Lung microvascular endothelial cell (primary cell): ENCODE data around the gene CACNA1E. TPM values are rescaled to one million over a fixed set of nuclear protein-coding genes. Genes with fewer than 3 reads are reported as not detected.
A peak's percentile ranks its signal among the peaks of the same experiment; 100 is the strongest.

Experiments
- DNase-seq, 2 donors: peaks; one replicate each; pipeline versions ENCODE4 v3.0.0 to v3.0.0-alpha.2; 2010; ENCODE audit warnings: low read depth in 2 of 2
- total RNA-seq: library from RNA; depleted of rRNA; stranded (reverse); fragments of >200 nt; gene quantifications from 2 replicates; pipeline ENCODE4 v1.2.1, GENCODE V29; 2014

Gene CACNA1E
- total RNA-seq, 1 donor from 2014 or later: under 0.01 TPM

DNA sequence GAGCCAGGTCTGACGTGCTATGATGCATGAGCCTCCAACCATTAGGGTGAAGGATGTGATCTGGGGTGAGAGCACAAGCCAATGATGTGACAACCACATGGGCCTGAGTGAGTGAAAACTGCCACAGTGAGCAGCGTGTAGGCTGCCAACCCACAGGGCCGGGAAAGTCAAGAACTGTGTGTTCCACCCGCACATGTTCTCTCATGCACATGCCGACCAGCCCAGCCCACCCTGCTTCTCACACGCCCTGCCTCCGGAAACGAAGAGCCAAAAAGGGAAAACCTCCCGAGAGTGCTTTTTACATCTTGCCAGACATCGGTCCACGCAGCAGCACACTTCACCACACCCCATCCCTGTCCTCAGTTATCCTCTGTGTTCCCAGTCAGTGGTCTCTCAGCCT lies 197.0 kb downstream of the CACNA1E start:
- DNase-seq: no peak

DNA sequence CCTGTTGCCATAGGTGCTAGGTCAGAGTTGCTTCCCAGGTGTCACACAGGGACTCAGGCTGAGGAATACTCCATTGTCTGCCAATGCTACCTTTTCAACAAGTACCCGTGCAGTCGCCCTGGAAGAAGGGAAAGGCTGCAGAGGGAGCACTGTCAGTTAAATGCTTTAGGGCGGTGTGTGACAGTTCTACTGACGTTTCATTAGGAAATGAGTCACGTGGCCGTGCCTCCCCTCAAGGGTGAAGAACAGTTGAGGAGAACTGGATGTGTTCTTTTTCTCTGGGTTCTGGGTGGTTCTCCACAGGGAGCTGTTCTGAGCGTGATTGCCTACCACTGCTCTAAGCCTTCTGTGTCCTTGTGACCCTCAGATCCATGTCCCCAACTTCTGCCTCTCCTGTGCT lies 197.6 kb downstream of the CACNA1E start:
- no peak for DNase-seq

DNA sequence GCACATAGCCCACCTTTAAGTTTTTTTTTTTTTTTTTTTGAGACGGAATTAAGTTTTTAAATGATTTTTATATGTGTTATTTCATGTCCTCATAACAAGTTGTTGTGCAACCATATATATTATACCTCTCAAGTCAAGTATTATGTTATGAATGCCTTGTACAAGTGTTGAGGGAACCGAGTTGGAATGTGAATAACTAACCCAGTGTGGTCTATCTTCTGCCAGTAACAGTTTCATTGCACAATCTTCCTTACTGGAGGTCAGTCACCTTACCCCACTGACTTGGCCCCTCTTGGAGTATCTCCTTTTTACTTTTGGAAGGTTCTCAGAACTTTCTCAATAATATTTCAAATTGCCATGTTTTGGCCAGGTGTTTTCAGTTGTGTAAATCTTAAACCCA lies 201.9 kb downstream of the CACNA1E start:
- no peak for DNase-seq

DNA sequence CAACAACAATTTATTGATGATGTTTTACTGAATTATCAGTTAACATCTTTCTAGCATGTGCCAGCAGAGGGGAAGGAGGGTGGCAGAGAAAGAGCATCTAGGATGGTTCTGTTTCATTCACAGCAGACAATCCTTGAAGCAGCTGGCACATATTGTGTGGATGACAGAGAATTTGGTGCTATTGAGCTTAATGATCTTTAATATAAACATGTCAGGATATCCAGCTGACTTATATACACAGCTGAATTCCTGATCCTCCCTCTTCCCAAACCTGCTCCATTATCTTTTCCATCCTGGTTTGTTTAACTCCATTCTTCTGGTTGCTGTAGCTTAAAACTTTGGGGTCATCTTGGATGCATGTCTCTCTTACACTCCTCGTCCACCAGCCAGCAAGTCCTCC lies 218.6 kb downstream of the CACNA1E start:
- DNase-seq: no peak

DNA sequence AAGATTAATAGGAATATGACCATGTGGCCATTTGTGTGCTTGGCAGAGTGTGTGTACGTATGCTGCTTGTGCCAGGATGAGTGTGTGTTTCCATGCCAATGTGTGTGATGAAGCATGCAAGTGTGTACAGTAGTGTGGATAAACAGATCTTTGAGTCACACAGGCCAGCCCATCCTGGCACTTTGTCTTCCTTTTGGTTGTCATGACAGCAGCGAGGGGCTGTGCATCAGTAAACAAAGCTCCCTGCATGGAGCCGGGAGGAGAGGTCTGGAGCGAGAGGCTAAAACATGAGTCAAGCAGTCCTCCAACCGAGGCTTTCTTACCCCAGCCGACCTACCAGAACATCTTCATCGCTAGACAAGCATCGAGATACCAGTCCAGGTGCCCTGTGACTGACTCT lies 221.2 kb downstream of the CACNA1E start:
- DNase-seq: no peak

DNA sequence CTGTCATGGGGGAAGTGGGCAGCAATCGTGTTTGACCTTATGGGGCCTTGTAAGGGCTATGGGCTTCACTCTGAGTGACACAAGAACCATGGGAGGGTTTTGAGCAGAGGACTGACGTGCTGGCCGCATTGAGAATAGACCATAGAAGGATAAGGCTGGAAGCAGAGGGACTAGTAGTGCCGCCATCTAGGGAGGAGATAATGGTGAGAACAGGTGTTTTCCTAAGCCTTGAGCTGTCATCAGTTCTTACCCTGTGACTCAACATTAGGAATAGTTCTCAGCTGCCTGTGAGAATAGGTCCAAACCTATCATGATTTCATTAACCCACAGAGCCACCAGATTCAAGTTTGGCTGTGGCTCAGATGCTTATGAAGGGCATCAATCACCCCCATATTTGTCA lies 228.5 kb downstream of the CACNA1E start:
- DNase-seq: no peak

DNA sequence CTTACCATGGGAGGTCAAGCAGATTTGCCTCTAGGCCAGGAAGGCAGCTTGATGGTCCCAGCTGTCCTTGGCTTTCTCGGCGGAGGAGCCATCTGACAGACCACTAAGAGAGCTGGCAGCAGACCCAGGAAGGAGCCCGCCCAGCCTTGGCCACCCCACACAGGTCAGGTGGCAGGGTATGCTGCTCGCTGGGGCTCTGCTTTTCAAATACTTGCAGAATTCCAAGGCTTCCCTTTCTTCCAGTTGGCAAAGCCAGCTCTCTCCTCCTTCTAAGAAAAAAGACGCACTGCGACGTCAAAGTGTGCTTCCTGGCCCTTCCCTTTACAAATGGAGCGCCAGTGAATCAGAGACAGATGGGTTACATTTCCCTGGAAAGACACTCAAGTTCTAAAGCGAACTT lies 229.4 kb downstream of the CACNA1E start:
- no peak for DNase-seq

DNA sequence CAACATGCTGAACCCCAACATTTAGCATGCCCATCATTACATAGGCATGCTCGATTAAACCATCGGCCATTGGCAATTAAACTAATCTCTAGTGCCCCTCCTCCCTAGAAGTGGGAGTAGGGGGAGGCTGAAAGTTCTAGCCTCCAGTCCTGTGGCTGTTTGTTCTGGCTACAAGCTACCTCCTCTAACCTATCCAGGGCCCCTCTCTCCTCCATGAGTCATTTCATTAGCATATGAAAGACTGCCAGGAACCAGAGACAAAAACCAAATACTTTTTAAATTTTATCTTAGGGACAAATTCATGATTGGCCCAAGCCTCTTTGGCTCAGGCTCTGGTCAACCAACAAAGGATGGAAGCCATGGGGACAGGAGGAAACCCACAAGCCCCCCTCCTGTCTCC lies 231.1 kb downstream of the CACNA1E start:
- no peak for DNase-seq

DNA sequence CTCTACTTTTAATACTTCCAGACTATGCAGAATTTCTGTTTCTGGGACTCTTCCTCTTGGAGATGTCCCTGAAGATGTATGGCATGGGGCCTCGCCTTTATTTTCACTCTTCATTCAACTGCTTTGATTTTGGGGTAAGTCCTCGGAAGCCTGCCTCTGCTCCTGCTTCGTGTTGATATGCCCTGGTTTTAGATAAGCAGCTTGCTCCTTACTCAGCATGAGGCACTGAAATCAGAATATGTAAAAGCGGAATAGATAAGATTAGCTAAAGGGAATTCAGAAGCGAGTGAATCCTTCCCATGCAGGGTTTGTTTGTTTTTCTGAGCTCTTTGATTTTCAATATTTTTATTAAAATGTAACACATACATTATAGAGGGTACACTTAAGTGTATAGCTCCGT lies 234.7 kb downstream of the CACNA1E start:
- DNase-seq: no peak

DNA sequence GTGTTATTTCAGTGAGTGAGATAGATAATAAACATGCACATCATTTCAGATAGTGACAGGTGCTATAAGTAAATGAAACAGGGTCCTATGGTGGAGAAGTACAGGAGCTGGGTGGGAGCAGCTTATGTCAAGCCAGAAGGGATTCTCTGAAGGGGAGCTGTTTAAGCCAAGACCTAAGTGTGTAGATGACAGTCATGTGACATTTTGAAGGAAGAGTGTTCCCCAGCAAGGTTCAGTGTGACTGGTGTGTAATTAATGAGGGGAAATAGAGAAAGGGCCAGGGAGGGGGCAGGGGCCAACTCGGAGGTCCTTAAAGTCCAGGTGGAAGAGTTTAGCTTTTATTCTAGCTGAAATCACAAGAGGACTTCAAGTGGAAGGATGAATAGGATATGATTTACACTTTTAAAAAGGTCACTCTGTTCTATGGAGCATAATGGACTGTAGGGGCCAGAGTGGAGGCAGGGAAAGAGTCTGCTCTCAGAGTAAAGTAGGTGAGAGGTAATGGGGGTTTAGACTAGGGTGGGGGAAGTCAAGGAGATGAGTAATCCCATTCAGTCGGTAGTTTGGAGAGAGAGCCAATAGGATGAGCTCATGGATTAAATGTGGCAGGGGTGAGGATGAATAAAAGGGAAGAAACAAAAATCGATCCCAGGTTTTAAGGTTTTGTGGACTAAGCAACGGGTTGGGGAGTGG lies 243.1 kb downstream of the CACNA1E start:
- DNase-seq: no peak

DNA sequence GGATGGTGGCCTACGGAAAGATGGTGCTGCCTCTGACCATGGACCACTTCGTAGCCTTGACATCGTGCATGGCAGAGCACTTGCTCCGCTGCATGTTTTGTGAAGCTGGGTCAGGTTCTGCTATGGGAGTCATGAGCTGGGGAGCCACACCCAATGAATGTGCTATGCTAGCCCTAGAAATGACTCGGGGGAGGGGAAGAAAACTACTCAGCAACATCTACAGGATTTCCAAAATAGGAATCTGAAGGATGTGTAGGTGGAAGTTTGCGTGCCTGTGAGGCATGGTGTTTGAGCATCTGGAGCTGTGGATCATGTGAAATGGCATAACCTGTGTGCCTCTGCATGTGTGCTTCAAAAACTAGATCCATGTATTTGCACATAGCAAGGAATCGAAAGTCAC lies 247.3 kb downstream of the CACNA1E start:
- DNase-seq: no peak

DNA sequence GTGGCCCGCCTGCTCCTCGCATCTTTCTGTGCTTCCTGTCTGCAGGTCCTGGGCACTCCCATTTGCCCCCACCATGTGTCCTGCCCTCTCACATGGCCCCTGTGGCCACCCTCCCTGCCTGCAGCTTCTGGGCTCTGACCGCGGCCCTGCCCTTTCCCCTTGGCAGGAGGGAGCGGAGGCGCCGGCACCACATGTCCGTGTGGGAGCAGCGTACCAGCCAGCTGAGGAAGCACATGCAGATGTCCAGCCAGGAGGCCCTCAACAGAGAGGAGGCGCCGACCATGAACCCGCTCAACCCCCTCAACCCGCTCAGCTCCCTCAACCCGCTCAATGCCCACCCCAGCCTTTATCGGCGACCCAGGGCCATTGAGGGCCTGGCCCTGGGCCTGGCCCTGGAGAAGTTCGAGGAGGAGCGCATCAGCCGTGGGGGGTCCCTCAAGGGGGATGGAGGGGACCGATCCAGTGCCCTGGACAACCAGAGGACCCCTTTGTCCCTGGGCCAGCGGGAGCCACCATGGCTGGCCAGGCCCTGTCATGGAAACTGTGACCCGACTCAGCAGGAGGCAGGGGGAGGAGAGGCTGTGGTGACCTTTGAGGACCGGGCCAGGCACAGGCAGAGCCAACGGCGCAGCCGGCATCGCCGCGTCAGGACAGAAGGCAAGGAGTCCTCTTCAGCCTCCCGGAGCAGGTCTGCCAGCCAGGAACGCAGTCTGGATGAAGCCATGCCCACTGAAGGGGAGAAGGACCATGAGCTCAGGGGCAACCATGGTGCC lies 249.1 kb downstream of the CACNA1E start:
- no peak for DNase-seq

DNA sequence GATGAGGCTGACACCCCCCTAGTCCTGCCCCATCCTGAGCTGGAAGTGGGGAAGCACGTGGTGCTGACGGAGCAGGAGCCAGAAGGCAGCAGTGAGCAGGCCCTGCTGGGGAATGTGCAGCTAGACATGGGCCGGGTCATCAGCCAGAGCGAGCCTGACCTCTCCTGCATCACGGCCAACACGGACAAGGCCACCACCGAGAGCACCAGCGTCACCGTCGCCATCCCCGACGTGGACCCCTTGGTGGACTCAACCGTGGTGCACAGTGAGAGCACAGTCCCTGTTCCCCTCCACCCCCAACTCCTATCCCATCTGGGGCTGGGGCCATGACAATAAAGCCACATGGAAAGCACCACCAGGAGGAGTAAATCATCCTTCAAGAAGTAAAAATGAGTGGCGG lies 250.2 kb downstream of the CACNA1E start:
- DNase-seq: no peak

DNA sequence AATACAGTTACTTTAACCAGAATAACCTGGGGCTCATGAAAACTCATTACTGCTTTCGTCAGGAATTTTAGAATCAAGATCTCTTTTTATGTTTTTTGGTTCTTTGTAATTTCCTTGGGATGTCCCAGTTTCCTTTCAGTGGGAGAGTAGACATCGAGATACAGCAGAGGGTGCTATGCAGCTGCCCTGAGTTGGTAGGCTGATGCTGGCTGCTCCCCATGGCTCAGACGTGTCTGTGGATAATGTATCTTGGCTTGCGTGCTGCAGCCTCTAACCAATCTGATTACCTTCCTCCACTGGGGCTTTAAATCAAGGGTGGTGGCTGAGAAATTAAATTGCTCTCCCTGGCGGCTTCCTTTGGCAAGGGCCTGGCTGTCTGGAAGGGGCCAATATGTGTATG lies 253.7 kb downstream of the CACNA1E start:
- peak in 1 of 2 donors; percentile 1 for DNase-seq

DNA sequence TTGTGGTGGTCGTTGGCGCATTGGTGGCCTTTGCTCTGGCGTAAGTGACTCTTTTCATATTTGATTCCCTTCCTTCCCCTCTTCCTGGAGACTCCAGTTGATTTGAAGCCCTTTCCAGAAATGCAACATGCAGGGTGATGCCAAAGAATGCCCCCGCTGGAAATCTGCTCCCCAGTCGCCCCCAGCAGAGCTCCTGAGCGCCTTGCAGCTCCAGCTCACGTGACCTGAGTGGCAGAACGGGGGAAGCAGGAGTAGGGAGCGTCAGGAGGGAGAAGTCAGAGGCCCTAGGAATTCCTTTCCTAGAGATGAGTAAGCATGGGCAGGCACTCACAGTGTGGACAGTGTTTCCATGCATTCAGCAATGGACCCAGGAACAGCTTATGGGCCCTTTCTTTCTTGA lies 255.9 kb downstream of the CACNA1E start:
- no peak for DNase-seq

DNA sequence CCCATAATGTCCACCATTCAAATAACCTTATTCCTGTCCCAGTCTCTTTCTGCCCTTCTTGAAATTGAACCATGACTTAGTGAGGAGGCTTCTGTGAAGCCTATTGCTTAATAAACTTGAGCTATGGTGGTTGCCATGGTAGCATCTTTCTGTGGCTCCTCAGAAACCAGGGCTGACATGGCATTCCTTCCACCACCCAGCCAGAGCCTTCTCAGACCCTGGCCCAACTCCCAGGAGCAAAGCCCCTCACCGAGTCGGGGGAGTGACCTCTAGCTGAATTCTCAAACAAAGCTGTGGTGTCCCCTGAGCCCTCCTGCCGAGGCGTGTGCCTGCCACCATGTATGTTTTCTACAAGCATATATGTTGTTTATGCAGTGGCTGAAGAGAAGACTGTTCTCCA lies 259.1 kb downstream of the CACNA1E start:
- DNase-seq: no peak

DNA sequence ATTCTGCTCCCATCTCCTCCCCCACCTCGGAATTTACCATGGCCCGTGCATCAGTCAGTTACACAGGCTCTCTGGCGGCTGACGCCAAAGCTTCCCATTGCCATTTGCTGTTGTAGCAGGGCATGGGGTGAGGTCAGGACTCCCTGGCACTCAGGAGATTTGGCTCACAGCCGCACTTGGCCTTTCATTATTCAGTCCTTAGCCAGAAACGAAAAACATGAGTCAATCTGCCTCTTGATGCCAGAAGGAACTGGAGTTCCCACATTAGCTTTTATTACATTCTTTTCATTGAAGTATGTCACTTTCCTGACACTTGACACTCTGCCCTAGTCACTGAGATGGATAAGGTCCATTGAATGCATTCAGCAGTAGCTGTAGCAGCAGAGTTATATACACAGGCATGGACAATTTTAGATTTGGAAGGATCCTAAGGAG lies 260.6 kb downstream of the CACNA1E start:
- DNase-seq: no peak

DNA sequence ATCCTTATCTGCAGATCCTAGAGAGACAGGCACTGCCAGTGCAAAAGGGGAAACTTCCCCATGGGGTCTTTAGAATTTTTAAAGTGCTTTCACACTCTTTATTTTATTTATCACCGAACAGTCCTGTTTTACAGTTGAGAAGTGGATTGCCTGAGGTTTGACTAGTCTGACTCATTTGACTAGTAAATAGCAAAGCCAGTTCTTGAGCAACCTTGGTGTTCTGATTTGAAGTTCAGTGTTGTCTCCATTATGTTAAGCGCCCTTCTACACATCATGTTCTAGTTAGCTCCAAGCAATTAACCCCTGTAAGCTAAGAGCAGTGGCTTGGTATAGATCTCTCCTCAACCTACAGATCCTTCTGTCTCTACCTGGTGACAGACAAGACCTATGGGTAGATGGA lies 262.9 kb downstream of the CACNA1E start:
- no peak for DNase-seq

DNA sequence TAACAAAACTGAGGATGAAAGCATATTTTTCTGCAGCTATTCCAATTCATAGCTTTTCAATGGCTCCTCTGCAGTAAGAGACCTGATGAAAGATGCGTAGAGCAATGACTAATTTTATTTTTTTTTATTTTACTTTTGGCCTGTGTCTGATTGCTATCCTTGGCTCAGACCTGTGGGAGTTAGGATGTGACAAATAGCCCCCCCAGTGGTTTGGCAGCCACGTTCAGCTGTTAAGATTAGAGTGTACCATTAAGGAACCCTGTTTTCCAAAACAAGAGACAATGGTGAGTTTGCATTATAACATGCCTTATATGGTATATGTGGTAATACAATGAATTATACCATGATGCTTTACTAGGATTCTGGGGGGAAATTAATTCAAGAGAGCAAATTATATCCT lies 264.7 kb downstream of the CACNA1E start:
- peak in 1 of 2 donors; percentile 17 for DNase-seq

DNA sequence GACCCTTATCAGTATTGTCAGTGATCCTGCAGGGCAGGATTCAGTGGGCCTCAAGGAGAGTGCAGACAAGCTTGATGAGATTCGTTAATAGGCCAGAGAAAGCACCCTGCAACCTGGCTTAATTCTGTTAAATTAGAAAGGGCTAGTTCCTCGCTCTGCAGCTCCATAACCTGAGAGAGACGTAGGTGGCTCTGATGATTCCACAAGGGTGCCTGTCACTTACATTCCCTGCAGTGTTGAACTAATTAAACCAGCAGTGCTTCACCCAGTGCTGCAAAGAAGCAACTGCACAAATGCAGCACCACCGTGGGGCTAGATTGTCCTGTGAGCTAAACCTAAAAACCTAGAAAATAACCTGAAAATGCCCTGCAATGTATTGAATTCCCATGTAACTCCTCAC lies 270.8 kb downstream of the CACNA1E start:
- no peak for DNase-seq

DNA sequence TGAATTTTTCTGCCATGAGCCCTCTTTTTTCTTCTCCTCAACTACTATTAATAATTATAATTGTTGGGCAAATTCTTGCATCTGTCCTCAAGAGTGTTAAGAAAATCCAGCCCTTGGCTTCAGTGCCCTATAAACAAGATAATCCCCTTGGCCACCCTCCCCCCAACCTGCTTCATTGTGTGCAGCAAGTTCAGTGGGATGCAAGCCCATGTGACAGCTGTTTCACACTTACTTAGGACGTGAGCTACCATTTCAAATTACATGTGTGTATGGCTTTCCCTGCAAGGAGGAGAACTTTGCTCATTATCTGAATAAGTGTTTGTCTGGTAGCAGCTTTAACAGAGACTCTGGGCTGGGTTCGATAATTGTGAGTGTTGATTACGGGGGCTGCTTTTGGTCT lies 276.2 kb downstream of the CACNA1E start:
- DNase-seq: no peak

DNA sequence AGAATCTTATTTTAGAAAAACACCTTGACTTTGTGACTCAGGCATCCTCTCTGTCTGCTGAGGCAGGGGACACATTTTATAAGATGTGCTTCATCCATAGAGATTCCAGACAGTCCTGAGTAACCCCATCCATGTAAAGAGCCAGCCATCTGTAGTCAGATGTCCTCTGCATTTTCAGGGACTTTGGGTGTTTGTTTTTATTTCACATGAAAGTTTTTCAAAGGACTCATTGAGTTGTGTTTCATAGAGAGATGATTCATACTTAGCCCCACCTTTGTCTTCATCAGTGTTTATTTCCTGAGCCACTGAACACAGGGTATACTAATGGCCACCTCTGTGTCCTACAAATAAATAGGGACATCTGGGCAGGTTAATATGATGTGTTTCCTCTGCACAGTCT lies 280.4 kb downstream of the CACNA1E start:
- no peak for DNase-seq

DNA sequence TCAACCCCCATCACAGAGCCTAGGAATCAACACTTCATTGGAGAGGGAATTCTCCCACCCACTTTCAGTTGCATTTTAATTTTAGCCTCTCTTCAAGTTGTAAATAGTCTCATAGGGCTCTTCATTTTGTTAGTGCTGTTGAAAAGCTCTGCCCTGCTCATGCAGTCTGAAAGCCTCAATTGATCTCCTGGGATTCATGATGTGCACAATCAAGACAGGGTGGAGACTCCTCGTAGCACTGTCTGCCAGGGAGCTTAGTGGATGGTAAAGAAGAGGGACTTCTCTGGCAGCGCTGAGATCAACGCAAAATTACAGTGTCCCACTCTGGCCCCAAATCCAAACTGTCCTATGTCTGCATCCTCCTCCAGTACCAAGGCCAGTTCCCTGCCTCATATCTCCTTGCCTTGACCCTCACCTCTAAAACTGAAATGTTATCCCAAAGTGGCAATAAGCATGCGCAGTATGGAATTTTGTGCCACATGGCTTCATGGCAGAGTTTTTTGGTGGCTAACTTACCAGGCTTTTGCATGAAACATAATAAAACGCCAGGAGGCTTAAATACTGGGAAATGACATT lies 282.2 kb downstream of the CACNA1E start:
- DNase-seq: no peak
